ENCODE data around the gene CCDC179. TPM values are rescaled to one million over a fixed set of nuclear protein-coding genes. Genes with fewer than 3 reads are reported as not detected.

CCDC179 gene
- total RNA-seq, 1 donor from 2014 or later, result not detected

GRCh38 chr11:22809893-22810292, 50.4 kb downstream of the CCDC179 start:
- Mint-ChIP-seq H3K4me1 (no peaks in the 10 kb centered on the region), H3K27me3 (ENCODE audit: low read depth) (no peaks in the 10 kb centered on the region), H3K27ac (ENCODE audit: unreplicated experiment) (no peak overlapping the region), H3K9me3 (peaks cover 16% of the 10 kb centered on the region), H3K36me3 (ENCODE audit: low read depth) (peaks cover 7% of the 10 kb centered on the region), H3K4me3 (no peak overlapping the region)
- TF ChIP-seq CTCF (conservative IDR thresholded peaks at IDR 0.05), result no peak
- DNase-seq (ENCODE audit: low read depth, low spot score), result no peak

GRCh38 chr11:22808571-22809197, 51.6 kb downstream of the CCDC179 start:
- H3K27ac Mint-ChIP-seq (ENCODE audit: unreplicated experiment), result no peak overlapping the region
- no peak for DNase-seq (ENCODE audit: low read depth, low spot score)
- H3K4me1 Mint-ChIP-seq, result no peaks in the 10 kb centered on the region
- H3K4me3 Mint-ChIP-seq, result no peak overlapping the region
- H3K9me3 Mint-ChIP-seq, result peaks cover 11% of the 10 kb centered on the region
- no peak for TF ChIP-seq CTCF (conservative IDR thresholded peaks at IDR 0.05)
- no peaks in the 10 kb centered on the region for H3K27me3 Mint-ChIP-seq (ENCODE audit: low read depth)
- H3K36me3 Mint-ChIP-seq (ENCODE audit: low read depth), result peaks cover 7% of the 10 kb centered on the region

GRCh38 chr11:22807855-22808570, 52.3 kb downstream of the CCDC179 start:
- Mint-ChIP-seq H3K27me3 (ENCODE audit: low read depth) (no peaks in the 10 kb centered on the region), H3K4me3 (no peak overlapping the region), H3K27ac (ENCODE audit: unreplicated experiment) (no peak overlapping the region), H3K36me3 (ENCODE audit: low read depth) (peaks cover 7% of the 10 kb centered on the region), H3K4me1 (no peaks in the 10 kb centered on the region), H3K9me3 (peaks cover 11% of the 10 kb centered on the region)
- DNase-seq (ENCODE audit: low read depth, low spot score), result no peak
- no peak for TF ChIP-seq CTCF (conservative IDR thresholded peaks at IDR 0.05)

GRCh38 chr11:22807391-22807790, 52.9 kb downstream of the CCDC179 start:
- no peak for TF ChIP-seq CTCF (conservative IDR thresholded peaks at IDR 0.05)
- no peaks in the 10 kb centered on the region for H3K27me3 Mint-ChIP-seq (ENCODE audit: low read depth)
- no peak for DNase-seq (ENCODE audit: low read depth, low spot score)
- no peaks in the 10 kb centered on the region for H3K4me1 Mint-ChIP-seq
- peaks cover 11% of the 10 kb centered on the region for H3K9me3 Mint-ChIP-seq
- H3K27ac Mint-ChIP-seq (ENCODE audit: unreplicated experiment), result no peak overlapping the region
- H3K4me3 Mint-ChIP-seq, result no peak overlapping the region
- peaks cover 7% of the 10 kb centered on the region for H3K36me3 Mint-ChIP-seq (ENCODE audit: low read depth)

GRCh38 chr11:22802861-22803260, 57.4 kb downstream of the CCDC179 start:
- Mint-ChIP-seq H3K9me3 (peaks cover 3% of the 10 kb centered on the region), H3K27me3 (ENCODE audit: low read depth) (no peaks in the 10 kb centered on the region), H3K36me3 (ENCODE audit: low read depth) (no peaks in the 10 kb centered on the region), H3K27ac (ENCODE audit: unreplicated experiment) (no peak overlapping the region), H3K4me3 (no peak overlapping the region), H3K4me1 (no peaks in the 10 kb centered on the region)
- TF ChIP-seq CTCF (conservative IDR thresholded peaks at IDR 0.05), result no peak
- DNase-seq (ENCODE audit: low read depth, low spot score), result no peak

All from neural crest cell (in vitro differentiated cells).